Lower leg skin (tissue), 3 donors: ENCODE measurements around the gene KRTAP5-4.

Experiments
- POLR2A ChIP-seq, 2 donors: fragments of 450-650 bp; IDR thresholded peaks; one replicate each; pipeline ENCODE4 v1.6.1; 2016 to 2017; ENCODE audit warnings: antibody characterized with exemption in 2 of 2, mild to moderate bottlenecking in 1 of 2, moderate library complexity in 1 of 2
- TF ChIP-seq, protein P1 (sequence below), 3 donors: fragments of 450-650 bp; IDR thresholded peaks; one replicate each; pipeline ENCODE4 v1.5.1; 2016; ENCODE audit warnings: antibody characterized with exemption in 3 of 3, mild to moderate bottlenecking in 3 of 3, moderate library complexity in 2 of 3

DNA sequence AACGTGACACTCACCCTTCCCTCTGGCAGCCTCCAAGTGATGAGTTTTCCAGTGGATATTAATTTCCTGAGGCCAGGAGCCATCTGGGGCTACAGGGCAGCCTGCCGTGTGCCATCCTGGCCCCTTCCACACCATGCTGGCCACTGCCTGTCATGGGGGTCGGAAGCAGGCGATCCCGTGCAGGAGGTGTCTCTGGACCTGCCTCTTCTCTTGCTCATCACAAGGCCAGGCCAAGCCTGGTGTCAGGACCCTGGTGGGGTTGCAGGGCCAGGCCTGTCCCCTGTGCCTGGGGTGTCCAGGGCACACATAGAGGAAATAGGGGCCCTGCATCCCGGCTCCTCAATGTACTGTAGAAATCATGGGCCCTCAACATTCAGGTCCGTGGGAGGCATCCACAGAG, 17.2 kb downstream of the KRTAP5-4 start:
- TF ChIP-seq, protein P1, sequence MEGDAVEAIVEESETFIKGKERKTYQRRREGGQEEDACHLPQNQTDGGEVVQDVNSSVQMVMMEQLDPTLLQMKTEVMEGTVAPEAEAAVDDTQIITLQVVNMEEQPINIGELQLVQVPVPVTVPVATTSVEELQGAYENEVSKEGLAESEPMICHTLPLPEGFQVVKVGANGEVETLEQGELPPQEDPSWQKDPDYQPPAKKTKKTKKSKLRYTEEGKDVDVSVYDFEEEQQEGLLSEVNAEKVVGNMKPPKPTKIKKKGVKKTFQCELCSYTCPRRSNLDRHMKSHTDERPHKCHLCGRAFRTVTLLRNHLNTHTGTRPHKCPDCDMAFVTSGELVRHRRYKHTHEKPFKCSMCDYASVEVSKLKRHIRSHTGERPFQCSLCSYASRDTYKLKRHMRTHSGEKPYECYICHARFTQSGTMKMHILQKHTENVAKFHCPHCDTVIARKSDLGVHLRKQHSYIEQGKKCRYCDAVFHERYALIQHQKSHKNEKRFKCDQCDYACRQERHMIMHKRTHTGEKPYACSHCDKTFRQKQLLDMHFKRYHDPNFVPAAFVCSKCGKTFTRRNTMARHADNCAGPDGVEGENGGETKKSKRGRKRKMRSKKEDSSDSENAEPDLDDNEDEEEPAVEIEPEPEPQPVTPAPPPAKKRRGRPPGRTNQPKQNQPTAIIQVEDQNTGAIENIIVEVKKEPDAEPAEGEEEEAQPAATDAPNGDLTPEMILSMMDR (IDR thresholded peaks at IDR 0.05), result no peak
- TF ChIP-seq POLR2A (IDR thresholded peaks at IDR 0.05), result no peak
